GM12891 (cell line): Measurements from ENCODE around the gene SEC61A1.

Source experiments
- PAX5 ChIP-seq: IDR thresholded peaks from 2 replicates; pipeline ENCODE4 v1.6.1; 2011; ENCODE audit warnings: low read length, moderate library complexity, mild to moderate bottlenecking; ENCODE audit not compliant: insufficient read depth, severe bottlenecking
- POLR2A ChIP-seq: IDR thresholded peaks from 2 replicates; pipeline ENCODE4 v1.6.1; 2011; ENCODE audit warnings: low read depth, low read length, control low read depth
- POLR2AphosphoS5 ChIP-seq: IDR thresholded peaks from 2 replicates; pipeline ENCODE4 v1.6.1; 2011; ENCODE audit warnings: low read depth, low read length, control low read depth
- POU2F2 ChIP-seq: IDR thresholded peaks from 2 replicates; pipeline ENCODE4 v1.6.1; 2011; ENCODE audit warnings: low read depth, mild to moderate bottlenecking, control low read depth, low read length, moderate library complexity
- SPI1 ChIP-seq: IDR thresholded peaks from 2 replicates; pipeline ENCODE4 v1.6.1; 2011; ENCODE audit warnings: low read depth, low read length, control low read depth
- TAF1 ChIP-seq: IDR thresholded peaks from 2 replicates; pipeline ENCODE4 v1.6.1; 2011; ENCODE audit warnings: low read depth, low read length, control low read depth

DNA sequence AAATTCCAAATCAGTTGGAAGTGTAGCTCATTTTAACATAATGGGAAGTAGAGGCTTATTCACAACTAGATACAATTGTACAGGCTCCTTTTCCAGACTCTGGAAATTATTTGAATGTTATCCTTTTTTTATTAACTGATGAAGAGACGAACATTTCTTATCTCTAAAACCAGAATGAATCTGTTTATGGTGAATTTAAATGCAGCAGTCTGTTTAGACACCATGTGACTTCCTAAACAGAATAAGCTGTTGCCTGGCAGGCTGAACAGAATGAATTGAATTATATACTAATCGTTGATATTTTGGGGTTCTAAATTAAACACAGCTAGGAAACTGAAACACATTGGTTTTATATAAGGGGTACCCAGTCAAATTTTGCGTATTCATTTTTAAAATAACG, 4.0 kb downstream of the SEC61A1 start:
- TF ChIP-seq POLR2A: no peak
- TF ChIP-seq SPI1: no peak
- TF ChIP-seq POLR2AphosphoS5: no peak
- TF ChIP-seq PAX5: no peak
- no peak for TF ChIP-seq TAF1
- no peak for TF ChIP-seq POU2F2
